ENCODE measurements around the gene FOXP1.
A peak's percentile ranks its signal among the peaks of the same experiment; 100 is the strongest.

The FOXP1 gene

GRCh38 chr3:71562938-71563337 lies 20.6 kb downstream of the FOXP1 start:
- DNase-seq, result no peak

GRCh38 chr3:71560665-71561064 lies 22.9 kb downstream of the FOXP1 start:
- DNase-seq, result no peak

- no peak for DNase-seq
Measured at GRCh38 chr3:71559578-71560162, 23.9 kb downstream of the FOXP1 start.

- no peak for DNase-seq
Measured at GRCh38 chr3:71559021-71559420, 24.5 kb downstream of the FOXP1 start.

GRCh38 chr3:71554649-71555048 lies 28.9 kb downstream of the FOXP1 start:
- no peak for DNase-seq

GRCh38 chr3:71551311-71551919 lies 32.1 kb downstream of the FOXP1 start:
- no peak for DNase-seq

- no peak for DNase-seq
Measured at GRCh38 chr3:71549951-71550350, 33.6 kb downstream of the FOXP1 start.

- no peak for DNase-seq
Measured at GRCh38 chr3:71548705-71549384, 34.7 kb downstream of the FOXP1 start.

GRCh38 chr3:71547249-71548198 lies 36.0 kb downstream of the FOXP1 start:
- no peak for DNase-seq

- no peak for DNase-seq
Measured at GRCh38 chr3:71546821-71547220, 36.7 kb downstream of the FOXP1 start.

GRCh38 chr3:71545330-71545729 lies 38.2 kb downstream of the FOXP1 start:
- no peak for DNase-seq

- DNase-seq, result peak; percentile 43
Measured at GRCh38 chr3:71543371-71544016, 40.0 kb downstream of the FOXP1 start.

GRCh38 chr3:71542521-71543370 lies 40.8 kb downstream of the FOXP1 start:
- DNase-seq, result peak; percentile 6

GRCh38 chr3:71541313-71541712 lies 42.2 kb downstream of the FOXP1 start:
- no peak for DNase-seq

- no peak for DNase-seq
Measured at GRCh38 chr3:71537211-71537611, 46.3 kb downstream of the FOXP1 start.

GRCh38 chr3:71536376-71536965 lies 47.1 kb downstream of the FOXP1 start:
- no peak for DNase-seq

- no peak for DNase-seq
Measured at GRCh38 chr3:71533588-71533987, 49.9 kb downstream of the FOXP1 start.

- DNase-seq, result no peak
Measured at GRCh38 chr3:71532639-71533395, 50.7 kb downstream of the FOXP1 start.

GRCh38 chr3:71530903-71531530 lies 52.5 kb downstream of the FOXP1 start:
- no peak for DNase-seq

- DNase-seq, result no peak
Measured at GRCh38 chr3:71528816-71529215, 54.7 kb downstream of the FOXP1 start.
